NCI-H2196 treated with DMSO at 0.1 percent for 48 hours (cell line): ENCODE results near the gene RNF11.
"Not testable (repeated sequence)": the region's sequence is repeated elsewhere in the genome, so short reads cannot be mapped to it uniquely, and the experiment has no call there.

Experiments used
- DNase-seq: peaks from one replicate; lab custom pipeline; 2025; ENCODE audit not compliant: unreplicated experiment; lab: John Stamatoyannopoulos, UW

The RNF11 gene, protein sequence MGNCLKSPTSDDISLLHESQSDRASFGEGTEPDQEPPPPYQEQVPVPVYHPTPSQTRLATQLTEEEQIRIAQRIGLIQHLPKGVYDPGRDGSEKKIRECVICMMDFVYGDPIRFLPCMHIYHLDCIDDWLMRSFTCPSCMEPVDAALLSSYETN

DNA sequence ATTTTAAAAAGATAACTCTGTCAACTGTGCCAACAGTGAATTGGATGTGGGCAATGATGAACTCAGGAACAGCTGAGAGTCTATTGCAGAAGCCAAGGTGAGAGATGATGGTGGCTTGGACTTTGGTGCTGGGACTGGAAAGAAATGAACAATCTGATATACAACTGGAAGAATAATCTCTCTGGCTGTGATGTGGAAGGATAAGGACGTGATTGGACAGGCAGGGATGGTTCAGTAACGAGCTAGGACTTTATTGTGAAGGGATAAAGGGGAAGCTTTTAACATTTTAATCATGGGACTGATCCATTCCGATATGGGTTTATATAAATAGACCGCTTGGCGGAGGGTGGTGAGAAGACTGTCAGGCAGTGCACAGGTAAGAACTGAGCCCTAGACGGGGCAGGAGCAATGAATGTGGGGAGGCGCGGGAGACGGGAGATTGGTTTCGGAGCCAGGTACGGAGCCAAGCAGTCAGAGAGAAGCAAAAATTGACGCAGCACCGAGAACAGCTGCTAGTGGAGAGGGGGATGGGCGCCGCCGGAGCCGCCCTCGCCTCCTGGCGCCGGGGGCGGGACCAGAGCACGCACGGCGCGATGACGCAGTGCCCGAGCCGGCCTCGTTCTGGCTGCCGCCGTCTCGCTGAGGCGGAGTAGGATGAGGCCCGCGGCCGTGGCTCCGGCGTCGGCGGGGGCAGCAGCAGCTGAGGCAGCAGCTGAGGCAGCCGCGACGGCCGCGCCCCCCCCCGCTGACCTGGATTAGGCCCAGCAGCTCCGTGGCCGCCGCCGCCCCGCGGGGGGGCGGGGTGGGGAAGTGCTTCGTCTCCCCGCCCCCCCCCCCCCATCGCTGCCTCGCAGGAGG lies at the start of gene RNF11:
Gene RNF11, plus strand, starts transcription at position 601 of the 858 bp plus-strand sequence. CDS start 484 bp downstream, outside the sequence.
- peak; percentile 86 for DNase-seq

DNA sequence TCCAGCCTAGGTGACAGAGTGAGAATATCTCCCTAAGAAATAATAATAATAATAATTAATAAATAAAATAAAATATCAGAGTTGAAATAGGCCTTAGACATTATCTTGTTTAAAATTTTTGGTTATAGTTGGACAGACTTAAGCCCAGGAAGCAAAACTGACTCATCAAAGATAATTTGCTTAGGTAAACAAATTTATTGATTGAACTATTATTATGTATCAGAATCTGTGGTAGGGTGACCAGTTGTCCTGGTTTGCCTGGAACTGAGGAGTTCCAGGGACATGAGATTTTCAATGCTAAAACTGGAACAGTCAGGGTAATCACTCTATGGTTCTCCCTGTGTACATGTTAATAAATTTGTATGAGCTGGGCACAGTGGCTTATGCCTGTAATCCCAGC lies 47.8 kb upstream of the RNF11 start:
- DNase-seq, result no peak

DNA sequence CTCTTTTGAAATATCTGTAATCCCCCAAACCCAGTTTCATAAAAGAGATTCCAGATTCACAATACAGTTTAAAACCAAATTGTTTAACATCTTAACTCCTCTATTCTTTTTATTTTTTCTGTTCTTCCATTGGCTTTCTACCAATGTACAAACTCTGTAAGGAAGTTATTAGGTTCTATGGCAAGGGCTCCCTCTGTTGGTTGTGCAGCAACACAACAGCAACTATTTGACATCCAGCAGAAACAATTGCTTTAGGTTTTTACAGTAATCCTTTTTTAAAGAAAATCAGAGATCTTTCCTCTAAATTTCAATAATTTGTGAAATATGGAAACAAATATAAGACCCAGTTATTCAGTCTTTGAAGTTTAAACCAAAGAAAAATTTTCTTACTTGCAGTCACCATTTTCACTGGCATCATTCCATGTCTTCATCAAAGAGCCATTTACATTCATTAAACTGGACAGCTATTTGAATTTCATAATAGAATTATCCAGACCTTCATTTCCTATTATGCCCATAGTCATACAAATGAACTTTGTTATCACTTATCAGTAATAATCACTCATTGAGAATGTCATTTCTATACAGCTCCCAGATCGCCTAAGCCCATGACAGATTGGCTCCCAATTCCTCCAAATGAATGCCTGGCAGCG lies 46.5 kb upstream of the RNF11 start:
- DNase-seq, result peak; percentile 73

DNA sequence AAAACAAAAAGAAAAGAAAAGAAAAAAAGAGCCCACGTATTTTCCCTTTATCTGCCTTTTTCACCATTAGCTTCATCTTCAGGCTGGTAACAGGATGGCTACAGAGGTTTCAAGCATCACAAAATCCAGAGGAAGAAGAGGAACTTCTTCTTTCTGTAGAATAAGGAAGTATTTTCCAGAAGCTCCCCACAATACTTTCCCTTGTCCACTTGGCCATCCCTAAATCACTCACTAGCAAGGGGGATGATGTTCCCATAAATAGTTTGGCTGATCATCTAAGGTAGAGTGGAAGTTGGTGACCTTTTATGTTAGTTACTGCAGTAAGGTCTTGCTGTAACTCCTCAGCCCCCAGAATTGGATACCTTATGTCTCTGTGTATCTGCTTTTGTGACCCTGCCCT lies 45.1 kb upstream of the RNF11 start:
- DNase-seq, result no peak

DNA sequence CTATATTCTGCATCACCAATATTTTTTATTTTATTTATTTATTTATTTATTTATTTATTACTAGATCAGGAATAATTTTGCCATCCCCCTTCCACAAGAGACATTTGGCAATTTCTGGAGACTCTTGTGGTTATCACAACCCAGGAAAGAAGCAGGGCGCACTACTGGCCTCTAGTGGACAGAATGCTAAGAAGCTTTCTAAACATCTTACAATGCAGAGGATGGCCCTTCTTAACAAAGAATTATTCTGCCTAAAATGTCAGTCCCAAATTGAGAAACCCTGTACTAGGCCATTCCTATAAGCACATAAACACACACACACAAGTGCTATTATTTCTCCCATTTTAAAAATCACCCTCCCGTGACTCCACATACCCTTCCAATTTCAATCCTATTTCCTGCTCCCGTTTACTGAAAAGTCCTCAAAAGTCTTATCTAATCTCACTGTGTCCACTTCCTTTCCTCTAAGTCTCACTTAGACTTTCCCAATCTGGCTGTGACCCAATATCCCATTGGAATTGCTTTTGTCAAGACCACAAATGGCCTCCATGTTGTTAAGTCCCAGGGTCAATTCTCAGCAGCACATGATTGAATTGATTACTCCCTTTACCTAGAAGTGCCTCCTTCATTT lies 43.7 kb upstream of the RNF11 start:
- DNase-seq, result peak; percentile 42

DNA sequence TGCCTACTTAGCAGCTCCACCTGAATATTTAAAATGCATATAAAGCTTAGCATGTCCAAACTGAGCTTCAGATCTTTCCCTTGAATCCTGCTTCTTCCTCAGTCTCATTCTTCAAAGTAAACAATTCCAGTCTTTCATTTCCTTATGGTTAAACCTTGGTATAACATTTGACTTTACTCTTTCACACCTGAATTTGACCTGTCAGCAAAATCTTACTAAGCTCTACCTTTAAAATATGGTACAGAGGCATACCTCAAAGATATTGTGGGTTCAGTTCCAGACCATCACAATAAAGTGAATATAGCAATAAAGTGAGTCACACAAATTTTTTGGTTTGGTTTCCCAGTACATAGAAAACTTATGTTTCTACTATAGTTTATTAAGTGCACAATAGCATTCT lies 42.5 kb upstream of the RNF11 start:
- no peak for DNase-seq

DNA sequence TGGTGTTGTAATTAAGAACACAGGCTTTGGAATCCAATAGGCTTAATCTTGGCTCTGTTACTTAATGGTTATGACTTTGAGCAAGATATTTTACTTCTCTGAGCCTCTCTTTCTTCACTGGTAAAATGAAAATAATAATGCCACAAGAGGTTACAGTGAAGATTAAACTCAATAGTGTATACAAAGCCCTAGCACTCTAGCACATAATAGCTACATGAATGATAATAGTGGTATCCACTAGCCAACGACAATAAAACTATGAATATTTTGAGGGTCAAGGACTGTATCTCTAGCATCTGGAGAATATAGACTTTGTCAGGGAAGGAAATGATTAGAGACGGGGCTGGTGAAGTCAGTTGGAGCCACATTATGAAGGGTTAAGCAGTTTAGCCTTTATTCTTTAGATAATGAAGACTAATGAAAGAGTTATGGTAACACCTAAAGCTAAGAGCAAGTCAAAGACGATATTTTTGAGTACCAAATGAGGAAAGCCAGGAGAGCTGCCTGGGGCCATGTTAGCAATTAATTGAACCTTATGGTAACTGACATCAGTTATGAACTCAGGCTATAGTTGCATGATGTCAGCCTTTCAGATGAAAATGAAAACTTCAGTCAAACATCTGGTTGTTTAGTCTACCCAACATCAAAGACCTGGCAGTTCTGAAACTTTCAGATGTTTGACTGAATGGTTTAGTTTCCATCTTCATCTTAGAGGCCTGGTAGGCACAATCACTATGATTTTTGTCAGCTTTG lies 32.8 kb upstream of the RNF11 start:
- no peak for DNase-seq

DNA sequence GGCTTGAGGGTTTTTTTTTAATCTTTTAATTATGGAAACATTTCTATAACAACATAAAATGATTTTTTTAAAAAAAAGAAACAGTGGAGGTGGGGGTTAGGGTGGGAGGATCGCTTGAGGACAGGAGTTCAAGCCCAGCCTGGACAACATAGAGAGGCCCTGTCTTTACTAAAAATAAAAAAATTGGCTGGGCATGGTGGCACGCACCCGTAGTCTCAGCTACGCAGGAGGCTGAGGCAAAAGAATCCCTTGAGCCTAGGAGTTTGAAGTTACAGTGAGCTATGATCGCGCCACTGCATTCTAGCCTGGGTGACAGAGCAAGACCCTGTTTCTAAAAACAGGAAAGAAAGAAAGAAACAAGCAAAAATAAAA lies 32.2 kb upstream of the RNF11 start:
- no peak for DNase-seq

DNA sequence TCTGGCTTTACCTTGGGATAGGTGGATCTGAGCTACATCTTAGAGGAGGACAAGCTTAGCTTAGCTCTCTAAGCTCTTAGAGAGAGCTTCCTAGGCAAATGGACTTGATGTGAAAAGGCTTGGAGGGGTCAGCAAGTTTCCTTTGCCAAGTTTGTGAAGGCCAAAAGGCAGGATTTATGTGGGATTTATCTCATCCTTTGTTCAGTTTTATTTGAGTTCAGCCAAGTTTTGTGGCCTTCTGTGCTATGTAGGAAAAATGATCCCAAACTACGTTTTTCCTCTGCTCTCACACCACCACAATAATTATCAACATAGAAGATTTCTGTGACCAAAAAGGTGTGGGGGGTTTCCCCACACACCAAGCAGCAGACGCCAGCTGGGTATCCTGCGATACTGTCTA lies 26.0 kb upstream of the RNF11 start:
- no peak for DNase-seq

DNA sequence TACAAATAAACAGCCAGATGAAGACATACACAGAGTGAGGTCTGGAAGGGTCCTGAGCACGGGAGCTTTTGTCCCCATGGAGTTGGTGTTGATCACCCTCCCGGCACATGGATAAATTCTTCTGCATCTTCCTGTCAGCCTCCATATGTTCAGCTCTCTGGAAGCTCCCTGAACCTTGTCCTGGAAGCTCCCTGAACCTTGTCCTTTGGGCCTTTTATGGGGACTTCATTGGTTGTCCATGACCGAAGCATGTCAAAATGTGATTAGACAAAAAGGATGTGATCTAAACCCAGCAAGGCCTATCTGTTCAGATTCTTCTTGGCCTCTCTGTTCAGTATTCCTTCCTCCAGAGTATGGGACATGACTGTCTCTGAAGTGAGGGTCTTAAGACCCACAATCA lies 25.4 kb upstream of the RNF11 start:
- no peak for DNase-seq

DNA sequence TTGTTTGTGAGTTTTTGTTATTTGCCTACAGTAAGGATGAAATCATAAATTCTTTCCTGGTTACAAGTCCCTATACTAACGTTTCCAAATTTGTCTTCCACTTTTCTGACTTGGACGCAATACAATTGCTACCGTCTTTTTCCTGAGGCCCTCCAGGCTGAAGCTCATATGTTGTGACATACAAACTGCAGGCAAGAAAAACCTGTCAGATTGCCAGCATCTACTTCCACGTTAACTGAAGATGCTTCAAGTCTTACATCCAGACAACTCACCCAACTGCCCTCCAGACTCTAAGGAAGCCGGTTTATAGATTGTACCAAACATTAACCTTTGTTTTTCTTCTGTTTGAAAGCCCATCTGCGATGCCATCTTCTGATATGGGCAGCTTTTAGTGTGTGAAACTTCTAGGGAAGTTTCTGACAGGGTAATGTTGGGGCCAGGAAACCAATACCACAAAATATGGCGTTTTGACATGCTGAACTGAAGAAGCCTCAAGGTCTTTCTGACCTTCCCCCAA lies 21.4 kb upstream of the RNF11 start:
- no peak for DNase-seq

DNA sequence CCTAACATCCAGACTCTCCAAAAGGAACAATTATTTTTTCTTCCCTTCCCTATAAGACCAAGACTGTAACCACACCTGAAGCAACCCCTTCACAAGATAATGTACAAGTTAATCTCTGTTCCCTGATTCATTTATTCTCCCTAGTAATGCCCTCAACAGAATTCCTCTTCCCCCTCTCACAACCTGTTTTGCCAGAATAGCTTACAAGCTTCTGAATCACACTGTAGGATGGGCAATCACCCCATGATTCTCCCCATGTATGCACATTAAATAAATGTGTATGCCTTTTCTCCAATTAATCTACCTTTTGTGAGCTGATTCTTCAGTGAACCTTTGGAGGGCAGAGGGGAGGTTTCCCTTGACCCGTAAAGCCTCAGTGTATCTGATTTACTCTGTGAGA lies 20.9 kb upstream of the RNF11 start:
- no peak for DNase-seq

DNA sequence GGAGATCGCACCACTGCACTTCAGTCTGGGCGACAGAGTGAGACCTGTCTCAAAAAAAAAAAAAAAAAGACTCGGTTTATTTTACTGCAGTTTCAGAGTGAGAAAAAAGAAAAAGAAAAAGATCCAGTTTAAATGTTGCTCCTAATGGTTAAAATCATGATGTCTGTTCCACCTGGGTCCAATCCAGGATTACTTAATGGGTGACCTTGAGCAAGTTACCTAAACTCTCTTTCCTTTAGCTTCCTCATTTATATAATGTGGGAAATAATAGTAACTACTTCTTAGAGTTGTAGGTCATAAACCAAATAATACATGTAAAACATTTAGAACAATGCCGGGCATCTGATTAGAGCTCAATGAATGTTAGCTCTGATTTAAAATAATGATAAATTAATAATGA lies 19.4 kb upstream of the RNF11 start:
- DNase-seq, result no peak

DNA sequence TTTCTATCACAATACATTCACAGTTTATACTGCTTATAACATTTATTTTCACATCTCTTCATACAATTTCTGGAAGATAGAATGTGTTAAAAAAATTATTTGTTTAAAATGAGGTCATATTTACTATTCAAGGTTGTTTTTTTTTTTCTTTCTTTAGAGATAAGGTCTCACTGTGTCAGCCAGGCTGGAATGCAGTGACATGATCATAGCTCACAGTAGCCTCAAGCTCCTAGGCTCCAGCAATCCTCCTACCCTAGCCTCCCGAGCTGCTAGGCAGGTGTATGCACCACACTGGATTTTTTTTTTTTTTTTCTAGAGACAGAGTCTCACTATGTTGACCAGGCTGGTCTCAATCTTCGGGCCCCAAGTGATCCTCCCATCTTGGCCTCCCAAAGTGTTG lies 19.0 kb upstream of the RNF11 start:
- no peak for DNase-seq

DNA sequence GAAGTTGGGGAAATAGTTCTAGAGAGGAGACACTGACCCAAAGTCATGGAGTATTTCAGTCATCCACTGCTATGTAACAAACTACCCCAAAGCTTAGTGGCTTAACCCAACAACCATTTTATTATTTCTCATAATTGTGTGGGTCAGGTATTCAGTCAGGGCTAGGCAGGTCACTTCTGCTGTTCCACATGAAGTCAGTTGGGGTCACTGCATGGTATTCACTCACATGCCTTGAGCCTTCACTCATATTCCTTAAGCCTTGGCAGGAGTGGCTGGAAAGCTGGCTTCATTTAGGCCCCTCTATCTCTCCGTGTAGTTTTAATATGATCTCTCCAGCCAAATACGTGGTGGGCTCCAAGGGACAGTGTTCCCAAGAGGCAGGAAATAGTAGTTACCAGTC lies 17.5 kb upstream of the RNF11 start:
- DNase-seq, result no peak

DNA sequence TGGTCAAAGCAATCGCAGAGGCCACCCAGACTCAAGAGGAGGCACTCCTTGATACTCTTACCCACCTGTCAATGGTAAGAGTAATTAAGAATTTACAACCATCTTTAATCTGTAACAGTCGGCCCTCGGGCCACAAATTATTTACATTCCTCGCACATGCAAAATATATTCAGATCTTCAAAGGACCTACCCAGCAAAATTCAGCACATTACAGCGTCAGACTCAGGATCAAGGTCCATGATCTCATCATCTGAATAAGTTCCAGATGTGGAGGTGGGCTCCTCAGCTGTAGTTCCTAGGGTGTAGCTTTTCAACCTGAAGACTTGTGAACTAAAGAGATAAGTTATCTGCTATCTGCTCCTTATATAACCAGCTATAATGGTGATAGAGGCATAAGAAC lies 17.1 kb upstream of the RNF11 start:
- DNase-seq, result no peak

DNA sequence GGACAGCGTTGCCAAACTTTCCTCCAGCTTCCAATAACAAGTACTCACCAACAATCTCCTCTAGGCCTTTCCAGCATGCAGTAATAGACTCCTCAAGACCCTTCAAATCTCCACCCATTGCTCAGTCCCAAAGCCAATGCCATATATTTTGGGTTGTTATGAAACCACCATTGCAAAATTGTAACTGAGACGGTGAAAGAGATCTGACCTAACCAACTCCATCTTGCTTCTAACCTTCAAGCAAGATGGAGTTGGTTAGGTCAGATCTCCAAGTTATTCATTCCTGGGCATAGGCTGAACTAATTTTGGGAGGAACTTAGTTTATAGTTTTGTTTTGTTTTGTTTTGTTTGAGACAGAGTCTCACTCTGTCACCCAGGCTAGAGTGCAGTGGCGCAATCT lies 14.5 kb upstream of the RNF11 start:
- not testable (repeated sequence) for DNase-seq

DNA sequence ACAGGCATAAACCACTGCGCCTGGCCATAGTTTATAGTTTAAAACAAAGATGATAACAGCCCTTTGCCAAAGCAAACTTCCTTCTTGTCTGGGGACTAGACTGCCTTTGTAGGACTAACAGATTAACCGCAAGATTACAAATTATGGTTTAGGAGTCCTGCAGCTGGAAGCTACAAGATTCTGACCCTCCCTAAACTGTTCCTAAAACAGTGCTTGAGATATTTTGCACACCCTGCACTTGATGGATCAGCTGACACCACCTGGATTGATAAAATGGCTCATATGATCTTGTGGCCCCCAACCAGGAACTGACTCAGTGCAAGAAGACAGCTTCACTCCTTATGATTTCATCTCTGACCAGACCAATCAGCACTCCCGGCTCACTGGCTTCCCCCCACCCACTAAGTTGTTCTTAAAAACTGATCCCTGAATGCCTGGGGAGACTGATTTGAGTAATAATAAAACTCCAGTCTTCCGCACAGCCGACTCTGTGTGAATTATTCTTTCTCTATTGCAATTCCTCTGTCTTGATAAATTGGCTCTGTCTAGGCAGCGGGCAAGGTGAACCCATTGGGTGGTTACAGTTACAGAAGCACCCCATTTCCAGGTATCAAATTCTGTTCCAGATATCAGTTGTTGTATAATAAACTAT lies 13.8 kb upstream of the RNF11 start:
- no peak for DNase-seq

DNA sequence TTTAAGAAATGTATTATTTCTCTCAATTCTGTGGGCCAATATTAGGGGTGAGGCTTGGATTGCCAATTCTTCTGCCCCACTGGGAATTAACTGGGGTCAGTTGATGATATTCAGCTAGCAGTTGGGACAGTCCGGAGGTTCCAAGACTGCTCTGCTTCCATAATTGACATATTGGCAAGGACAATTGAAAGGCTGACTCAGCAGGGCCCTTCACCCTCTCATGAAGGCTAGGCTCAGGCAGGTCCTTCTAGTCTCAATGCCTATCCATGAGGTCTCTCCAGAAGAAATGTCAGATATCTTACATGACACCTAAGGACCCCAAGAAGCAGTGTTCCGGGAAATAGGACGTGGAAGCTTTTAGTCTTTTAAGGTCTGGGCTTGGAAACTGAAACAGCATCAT lies 13.3 kb upstream of the RNF11 start:
- no peak for DNase-seq

DNA sequence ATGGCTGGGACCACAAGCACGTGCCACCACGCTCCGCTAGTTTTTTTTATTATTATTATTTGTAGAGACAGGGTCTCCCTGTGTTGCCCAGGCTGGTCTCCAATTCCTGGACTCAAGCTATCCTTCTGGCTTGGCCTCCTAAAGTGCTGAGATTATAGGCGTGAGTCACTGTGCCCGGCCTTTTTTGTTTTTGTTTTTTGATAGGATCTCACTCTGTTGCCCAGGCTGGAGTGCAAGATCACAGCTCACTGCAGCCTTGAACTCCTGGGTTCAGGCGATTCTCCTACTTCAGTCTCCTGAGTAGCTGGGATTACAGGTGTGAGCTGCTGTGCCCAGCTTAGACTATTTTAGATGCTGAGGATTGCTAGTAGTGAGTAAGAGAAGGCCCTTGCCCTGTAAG lies 11.8 kb upstream of the RNF11 start:
- no peak for DNase-seq
